HG02938 (cell line): ENCODE data around the gene COMP.

Experiments used
- ATAC-seq: cut with Tn5 transposase; IDR thresholded peaks from one replicate; pipeline ENCODE4 v1.9.1; 2021; ENCODE audit warnings: mild to moderate bottlenecking, moderate library complexity; ENCODE audit not compliant: unreplicated experiment

The COMP gene

DNA sequence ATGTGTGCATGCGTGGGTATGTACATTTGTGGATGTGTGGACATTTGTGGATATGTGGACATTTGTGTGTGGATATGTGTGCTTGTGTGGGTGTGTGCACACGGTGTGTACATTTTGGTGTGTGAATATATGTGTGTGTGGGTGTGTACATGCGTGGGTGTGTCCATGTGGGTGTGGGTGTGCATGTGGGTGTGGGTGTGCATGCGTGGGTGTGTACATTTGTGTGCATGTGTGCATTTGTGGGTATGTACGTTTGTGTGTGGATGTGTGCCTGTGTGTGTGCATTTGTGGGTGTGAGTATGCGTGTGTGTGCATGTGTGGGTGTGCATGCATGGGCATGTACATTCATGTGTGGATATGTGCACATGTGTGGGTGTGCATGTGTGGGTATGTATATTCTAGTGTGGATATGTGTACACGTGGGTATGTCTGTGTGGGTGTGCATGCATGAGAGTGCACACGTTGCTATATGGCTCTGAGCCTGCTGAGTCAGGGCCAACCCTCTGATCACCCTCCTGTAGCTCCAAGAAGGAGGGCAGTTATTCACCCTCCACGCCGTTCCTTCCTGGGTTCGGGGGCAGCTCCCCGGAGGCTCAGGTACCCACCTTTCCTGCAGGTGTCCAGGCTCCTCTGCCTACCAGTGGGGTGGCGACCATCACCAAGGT is 20.3 kb downstream of the COMP start:
- ATAC-seq = no peak

DNA sequence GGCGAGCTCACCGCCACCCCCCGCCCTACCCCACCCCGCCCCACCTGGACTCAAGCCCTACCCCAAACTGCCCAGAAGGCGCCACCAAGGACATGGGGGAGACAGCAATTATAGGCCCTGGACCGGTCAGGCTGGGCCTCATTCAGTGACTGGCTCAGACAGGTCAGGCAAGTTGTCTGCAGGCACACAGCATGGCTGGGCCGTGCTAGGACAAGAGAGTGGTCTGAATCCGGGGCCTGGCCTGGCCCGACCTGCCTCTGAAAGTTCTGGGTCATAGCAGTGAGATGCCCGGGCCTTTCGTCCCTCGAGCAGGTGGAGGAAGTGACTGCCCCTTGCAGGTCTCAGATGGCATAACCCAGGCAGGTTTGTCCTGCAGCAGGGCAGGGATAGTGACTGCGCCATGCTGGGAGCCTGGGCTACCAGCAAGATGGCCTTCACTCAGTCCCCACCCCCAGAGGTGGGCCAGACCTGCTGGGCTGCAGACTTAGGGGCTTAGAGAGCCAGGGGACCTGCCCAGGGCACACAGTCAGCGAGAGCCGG is 21.0 kb downstream of the COMP start:
- ATAC-seq = no peak

DNA sequence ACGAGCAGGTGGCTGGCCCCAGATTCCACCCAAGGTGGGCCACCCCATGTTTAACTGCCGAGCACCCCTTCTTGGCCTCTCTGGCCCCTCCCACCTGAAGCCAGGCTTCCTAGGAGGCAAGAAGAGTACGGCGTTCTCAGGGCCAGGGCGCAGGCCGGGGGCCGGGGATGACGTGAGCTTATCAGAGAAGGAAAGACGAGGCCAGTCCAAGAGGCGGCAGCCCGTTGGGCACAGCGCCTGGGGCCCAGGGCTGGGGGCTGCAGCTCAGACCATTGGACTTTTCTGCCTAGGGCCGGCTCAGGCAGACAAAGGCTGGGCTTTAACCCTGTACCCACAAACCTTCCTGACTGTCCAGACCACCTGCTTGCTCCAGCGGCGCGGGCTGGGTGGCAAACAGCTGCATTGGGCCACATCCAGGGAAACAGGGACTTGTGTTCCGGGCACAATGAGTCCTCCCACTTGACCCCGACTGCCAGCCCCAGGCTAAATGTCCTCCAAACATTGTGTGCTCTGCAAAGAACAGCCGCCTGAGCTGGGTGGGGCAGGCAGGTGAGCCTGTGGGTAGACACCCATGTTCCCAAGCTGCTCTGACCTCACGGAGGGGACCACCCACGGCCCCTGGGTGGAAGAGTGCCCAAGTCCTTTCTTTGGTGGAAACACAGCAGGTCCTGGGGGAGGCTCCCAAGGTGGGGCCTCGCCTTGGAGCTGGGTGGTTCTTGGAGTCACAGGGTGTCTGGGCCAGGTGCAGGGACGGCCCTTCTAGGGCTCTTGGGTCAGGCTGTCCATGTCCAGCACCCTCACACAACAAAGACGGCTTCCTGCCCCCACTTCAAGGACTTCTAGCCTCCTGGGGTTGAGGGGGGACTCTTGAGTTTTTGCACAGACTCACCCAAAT is 21.9 kb downstream of the COMP start:
- ATAC-seq = no peak

DNA sequence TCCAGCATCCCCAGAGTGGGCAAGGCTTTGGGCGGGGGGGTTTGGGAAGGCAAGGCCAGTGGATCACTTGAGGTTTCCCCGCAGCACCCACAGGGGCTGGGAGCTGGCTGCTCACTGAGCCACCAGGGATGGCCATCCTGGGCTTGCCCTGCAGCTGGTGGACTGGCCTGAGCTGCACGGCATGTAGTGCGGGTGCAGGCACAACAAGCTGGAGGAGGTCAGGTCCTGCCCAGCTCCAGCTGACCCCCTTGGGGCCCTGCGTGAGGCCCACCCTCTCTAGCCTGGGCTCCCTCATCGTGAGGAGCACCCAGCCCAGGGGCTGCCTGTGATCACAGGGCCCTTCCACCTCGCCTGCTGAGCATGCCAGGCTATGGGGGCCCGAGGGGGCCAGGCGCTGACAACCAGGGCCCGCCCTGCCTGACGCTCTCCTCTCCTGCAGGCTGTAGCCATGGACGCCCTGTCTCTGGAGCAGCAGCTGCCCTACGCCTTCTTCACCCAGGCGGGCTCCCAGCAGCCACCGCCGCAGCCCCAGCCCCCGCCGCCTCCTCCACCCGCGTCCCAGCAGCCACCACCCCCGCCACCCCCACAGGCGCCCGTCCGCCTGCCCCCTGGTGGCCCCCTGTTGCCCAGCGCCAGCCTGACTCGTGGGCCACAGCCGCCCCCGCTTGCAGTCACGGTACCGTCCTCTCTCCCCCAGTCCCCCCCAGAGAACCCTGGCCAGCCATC is 22.9 kb downstream of the COMP start:
- no peak for ATAC-seq

DNA sequence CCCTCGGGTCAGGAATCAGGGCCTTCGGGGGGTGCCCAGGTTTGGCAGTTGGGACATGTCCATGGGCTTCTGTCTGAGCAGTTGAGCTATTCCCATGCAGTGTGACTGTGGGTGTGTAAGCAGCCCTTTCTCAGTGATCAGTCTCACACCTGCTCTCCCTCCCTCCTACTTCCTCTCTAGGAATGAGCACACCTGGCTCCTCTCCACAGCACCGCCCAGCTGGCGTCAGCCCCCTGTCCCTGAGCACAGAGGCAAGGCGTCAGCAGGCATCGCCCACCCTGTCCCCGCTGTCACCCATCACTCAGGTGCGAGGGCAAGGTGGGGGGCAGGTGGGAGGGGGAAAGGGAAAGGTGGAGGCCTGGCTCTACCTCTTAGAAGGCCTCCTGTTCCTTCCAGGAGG is 25.9 kb downstream of the COMP start:
- ATAC-seq = no peak

DNA sequence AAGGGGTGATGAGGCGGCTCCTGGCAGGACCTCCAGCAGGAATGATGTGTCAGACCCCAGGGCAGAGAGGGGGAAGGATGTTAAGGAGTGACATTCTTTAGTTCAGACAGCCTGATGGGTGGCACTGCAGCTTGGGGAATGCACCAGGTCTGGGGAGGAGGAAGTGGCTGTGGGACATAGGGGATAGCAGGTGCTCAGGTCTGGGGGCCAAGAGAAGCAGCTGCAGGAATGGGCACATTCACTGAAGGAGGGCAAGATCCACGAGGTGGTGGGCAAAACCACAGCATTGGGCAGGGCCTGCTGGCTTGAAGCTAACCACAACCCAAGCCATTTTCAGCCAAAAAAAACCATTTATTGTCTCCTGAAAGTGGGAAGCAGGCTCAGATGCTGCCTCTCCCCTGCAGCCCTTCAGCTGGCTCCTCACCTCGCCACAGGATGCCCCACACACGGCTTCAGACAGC is 26.5 kb downstream of the COMP start:
- no peak for ATAC-seq

DNA sequence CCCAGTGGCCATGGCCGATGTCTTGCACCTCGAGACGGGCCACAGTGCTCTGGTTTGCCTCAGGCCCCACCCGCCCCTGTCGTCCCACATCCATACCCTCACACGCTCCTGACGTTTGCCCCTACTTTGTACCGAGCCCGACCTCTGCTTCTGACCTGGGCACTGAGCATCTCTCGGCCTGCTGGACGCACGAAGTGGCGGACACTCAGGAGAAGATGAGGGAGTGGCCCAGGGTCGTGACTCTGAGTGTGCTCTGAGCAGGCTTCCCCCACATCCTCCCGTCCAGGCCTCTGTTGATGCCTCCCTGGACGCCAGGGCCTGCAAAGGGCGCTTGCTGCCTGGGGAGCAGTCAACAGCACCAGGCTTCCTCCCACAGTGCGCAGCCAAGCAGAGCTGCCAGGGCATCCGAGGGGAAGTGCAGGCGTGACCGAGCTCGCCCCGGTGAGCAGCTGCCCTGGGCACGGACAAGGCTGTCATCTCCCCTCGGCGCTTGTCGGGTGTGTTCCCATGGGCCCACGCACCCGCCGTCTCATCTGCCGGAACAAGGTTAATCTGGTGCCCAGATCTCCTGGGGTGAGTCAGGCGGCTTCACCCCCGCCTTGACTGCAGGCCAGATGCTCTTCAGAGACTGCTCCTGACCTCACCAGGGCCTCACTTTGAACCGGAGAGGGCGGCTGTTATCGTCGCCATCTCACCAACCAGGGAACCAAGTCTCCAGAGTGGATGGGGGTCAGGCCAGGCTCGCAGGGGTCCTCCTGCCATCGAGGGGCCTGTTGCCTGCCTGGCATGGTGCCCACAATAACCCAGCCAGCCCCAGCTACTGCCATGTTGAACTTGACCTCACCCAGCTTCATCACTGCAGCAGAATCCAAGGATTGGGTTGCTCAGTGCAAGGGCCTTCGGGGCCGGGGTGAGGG is 27.2 kb downstream of the COMP start:
- ATAC-seq = no peak

DNA sequence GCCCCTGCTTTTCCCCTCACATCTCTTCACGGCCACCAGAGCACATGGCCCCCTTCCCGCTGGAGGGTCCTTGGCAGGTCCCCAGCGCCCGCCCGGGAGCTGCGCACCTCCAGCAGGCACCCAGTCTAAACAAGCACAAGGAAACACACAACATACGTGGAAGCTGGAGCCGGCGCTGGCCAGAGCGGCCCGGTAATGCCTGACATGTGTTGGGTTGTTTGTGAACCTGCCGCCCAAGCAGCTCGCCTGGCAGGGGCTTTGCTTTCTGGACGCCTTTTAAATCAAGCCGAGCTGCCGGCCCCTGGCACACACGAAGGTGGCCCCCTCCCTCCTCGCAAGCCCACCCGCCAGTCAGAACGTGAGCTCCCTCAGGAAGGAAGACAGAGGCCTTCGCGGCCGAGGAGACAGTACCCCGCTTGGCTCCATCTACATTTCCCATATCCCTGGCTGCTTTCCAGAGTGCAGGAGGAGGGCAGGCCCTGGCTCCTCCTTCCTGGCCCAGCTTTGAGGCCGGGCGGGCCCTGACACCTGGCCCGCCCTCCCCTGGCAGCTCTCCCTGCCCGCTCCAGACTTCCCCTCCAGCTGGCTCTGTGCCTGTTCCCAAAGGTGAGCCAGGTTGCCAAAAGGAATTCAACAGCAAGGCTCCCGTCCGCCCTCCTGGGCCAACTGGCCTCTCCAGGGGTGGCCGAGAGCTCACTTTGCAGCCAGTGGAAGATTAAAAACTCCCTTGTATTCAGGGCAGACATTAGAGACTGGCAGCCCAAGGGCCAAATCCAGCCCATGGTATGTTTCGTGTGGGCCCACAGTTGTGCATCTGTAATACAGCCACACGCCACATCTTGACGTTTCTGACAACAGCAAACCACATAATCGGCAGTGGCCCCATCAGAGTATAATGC is 28.7 kb downstream of the COMP start:
- no peak for ATAC-seq

DNA sequence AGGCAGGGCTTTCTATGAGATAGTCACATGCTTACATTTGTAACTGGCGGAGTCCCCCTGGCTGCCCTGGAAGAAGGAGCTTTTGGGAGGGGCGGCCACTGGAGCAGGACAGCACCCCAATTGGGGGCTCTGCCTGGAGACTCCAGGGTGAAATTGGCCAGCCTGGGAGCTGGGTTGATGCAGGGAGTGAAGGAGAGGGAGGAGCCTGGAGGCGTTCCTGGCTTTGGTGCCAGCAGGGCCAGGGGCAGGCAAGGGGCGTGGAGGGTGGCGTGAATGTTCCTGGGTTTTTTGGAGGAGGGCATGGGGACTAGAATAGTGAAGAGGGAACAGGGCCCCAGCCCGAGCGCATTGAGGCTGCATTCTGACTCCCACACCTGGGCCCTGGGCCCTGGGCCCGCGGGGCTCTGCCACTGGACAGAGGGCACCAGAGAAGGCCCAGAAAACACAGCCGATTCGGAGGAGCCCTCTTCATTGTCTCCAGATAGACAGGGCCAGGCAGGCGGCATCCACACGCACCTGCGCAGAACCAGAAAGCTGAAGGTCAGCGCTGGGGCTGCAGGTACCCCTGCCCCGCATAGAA is 29.5 kb downstream of the COMP start:
- no peak for ATAC-seq

DNA sequence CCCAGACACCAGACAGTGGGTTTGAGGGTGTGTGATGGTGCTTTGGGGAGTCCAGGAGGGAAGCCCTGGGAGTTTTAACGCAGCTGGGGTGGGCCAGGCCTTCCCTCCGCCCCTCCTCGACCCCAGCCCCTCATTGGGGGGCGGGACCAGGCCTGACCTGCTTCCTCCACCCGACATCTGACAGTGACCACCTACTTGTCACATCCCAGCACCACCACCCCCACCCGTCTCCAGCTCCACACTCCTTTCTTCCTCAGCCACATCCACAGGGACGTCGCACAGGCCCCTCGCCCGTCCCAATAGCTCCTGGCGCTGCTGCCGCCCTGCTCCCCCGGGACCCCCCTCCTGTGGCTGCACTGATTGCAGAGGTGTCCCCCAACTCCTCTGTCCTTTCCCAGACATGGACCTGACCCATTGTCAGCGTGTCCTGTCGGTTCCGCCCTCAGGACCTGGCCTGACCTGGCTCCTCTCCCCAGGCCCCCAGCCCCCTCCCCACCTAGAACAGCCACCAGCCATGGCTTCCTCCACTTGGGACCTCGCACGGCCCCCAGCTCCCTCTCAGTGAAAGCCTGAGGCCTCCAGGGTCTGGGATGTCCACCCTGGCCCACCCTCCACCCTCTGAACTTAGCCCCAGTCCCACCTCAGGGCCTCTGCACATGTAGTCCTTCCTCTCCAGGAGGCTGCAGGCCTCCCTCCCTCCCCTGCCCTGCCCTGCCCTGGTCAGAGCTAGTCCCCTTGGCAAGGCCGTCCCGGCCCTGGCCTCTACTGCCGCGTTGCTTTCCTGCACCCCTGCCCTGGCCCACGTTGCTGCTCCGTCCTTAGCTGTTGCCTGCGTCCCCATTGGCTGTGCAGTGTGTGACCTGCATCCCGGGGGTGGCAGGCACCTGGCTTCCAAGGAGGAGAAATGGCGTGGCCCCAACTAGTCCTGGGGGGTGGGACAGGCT is 30.4 kb downstream of the COMP start:
- ATAC-seq = no peak

DNA sequence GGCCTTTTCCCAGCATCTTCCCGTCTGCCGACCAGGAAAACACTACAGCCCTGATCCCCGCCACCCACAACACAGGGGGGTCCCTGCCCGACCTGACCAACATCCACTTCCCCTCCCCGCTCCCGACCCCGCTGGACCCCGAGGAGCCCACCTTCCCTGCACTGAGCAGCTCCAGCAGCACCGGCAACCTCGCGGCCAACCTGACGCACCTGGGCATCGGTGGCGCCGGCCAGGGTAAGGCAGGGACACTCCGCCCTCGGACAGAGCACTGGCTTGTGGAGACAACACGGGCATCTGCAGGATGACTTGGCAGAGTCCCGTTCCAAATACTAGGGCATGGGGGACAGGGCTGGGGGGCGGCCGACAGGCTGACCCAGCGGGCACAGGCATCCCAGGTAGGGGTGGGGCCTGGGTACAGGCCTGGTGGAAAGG is 31.1 kb downstream of the COMP start:
- ATAC-seq = no peak

DNA sequence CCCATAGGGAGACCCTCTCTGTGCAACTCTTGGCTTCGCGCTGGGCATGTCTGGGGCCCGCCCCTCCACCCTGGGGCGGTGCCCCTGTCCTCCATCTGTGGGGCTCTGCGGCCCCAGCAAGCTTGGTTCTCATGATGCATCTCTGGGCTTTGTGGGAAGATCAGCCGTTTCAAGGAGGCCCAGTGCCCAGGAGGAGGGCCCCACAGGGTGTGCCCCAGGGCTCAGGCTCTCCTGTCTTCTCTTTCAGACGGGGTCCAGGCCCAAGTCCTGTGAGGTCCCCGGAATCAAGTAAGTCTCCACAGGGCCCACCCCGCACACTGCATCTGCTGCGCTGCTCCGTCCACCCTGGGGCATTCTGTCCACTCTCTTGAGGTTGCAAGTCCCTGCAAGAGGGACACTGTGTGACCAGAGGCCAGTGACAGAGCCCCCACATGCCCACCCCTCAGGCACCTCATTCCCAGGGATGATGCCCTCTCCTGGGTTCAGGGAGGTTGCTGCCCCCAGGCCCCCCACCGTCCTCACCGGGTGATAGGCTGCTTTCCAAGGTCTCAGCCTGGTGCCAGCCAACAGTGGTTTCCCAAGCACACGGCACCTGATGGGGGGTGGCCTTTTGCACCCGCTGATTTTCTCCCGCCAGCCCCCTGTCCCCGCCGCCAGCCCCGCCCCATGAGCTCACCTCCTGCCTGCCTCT is 31.7 kb downstream of the COMP start:
- ATAC-seq = no peak

DNA sequence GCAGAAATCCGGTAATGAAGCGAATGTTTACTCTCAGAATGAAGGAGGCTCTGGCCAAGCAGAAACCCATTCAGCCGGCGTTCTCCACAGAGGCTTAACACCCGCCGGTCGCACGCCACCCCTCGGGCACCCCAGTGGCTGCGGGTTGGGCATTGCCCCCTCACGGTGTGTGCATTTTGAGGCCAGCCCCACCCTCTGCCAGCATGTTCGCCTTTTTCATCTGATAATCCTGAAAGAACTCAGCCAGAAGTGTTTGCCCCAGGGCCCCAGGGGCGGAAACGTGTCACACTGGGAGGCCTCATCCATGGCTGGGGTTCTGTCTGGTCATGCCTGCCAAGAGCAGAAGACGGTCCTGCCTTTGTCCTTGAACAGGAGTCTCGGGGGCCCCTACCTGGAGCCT is 34.2 kb downstream of the COMP start:
- ATAC-seq = no peak

DNA sequence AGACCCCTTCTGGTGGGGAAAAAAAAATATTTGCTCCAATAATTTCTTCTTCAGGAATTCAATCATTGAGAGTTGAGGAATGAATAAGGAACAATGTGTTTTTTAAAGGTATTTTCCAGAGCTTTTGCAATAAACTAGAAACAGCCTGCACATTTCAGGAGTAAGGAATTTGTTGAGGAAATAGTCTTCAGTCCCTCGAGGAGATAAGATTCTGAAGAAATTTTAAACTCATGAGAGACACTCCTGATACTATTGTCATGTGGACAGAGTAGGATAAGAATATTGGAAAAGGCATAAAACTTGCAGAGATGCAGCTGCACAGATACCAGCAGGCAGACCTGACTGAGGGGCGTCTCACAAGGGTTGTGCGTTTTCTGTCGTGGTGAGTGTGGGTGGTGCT is 36.6 kb downstream of the COMP start:
- no peak for ATAC-seq

DNA sequence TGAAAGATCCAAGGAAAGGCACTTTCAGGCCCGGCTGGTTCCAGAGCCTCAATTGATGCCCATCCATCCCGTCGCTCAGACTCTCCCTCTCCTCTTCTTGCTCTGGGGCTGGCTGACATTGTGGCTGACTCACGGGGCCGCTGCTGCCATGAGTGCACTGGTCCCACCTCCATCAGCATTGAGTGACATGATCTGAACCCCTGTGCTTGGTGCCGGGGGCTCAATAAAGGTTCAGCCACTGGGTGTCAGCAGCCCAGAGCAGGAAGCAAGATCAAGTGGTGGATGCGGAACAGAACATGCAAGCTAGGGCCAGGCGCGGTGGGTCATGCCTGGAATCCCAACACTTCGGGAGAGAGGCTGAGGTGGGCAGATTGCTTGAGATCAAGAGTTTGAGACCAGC is 39.5 kb downstream of the COMP start:
- ATAC-seq = no peak

DNA sequence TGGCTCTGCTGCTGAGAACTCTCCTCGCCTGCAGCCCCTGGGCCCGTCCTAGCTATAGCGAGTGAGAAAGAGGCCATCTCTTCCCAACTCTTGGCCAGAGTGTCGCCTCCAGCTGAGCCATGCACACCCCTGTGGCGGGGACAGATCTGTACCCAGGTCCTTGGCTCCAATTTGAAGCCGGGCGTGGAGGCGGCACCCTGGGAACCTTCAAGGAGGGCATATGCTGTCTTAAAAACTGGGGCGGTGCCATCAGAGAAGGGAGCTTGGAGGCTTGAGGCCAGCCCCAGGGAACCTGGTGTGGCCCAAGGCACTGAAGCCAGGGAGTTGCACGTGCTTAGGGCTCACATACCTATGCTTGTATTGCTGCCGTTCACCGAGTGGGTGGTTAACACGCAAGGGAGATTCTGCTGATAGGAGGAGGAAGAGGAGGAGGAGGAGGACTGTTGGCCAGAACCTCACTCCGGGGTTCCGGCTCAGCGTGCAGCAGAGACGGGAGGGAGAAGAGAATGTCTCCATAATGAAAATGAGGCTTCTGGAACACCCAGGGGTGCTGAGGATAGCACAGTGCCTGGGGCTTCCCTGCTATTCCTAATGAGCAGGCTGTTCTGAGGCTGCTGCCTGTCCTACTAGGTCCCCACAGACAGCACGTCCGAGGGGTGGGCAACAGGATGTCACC is 40.7 kb downstream of the COMP start:
- ATAC-seq = no peak
